ENCODE measurements around the gene LRRC8C. TPM values are rescaled to one million over a fixed set of nuclear protein-coding genes. Genes with fewer than 3 reads are reported as not detected.

The LRRC8C gene
- total RNA-seq, 1 donor from 2014 or later, result 3.3 TPM

DNA sequence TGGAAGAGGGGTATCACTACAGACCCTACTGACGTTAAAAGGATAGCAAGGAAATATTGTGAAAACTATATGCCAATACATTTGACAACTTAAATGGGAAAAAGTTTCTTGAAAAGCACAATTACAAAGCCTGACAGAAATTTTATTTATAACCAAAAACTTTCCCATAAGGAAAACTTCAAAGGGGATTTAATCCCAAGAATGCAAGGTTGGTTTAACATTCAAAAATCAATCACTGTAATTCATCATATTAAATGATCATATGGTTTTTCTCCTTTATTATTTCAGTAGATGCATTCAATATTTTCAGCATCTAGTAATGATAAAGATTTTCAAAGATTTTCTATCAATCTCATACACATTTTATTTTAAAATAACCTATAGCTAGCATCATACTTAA lies 13.3 kb downstream of the LRRC8C start:
- Mint-ChIP-seq H3K9me3 (ENCODE audit: low read depth) (peaks cover 9% of the 10 kb centered on the region), H3K4me1 (ENCODE audit: low read depth) (no peaks in the 10 kb centered on the region), H3K36me3 (ENCODE audit: insufficient read depth) (no peaks in the 10 kb centered on the region), H3K4me3 (ENCODE audit: low read depth) (no peak overlapping the region), H3K27me3 (no peaks in the 10 kb centered on the region), H3K27ac (no peak overlapping the region)
- TF ChIP-seq, protein P1, sequence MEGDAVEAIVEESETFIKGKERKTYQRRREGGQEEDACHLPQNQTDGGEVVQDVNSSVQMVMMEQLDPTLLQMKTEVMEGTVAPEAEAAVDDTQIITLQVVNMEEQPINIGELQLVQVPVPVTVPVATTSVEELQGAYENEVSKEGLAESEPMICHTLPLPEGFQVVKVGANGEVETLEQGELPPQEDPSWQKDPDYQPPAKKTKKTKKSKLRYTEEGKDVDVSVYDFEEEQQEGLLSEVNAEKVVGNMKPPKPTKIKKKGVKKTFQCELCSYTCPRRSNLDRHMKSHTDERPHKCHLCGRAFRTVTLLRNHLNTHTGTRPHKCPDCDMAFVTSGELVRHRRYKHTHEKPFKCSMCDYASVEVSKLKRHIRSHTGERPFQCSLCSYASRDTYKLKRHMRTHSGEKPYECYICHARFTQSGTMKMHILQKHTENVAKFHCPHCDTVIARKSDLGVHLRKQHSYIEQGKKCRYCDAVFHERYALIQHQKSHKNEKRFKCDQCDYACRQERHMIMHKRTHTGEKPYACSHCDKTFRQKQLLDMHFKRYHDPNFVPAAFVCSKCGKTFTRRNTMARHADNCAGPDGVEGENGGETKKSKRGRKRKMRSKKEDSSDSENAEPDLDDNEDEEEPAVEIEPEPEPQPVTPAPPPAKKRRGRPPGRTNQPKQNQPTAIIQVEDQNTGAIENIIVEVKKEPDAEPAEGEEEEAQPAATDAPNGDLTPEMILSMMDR (IDR thresholded peaks at IDR 0.05; ENCODE audit: unreplicated experiment), result no peak
- DNase-seq (ENCODE audit: low spot score, unreplicated experiment), result no peak

DNA sequence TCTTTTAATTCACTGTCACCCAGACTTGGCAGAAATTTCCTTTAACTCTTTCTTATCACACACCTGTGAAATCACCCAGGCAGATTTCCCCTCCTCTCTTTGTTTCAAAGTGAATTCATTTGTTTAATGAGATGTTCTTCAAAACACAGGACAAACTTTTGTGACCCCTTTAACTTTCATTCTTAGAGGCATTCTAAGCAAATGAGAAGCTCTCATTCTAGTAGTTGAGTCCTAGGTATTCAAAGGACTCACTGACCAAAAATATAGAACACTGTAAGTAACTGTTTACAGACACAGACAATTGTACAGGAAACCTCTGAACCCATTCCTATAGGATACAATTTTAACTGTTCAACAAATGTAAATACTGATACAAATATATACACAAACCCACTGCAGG lies 16.9 kb downstream of the LRRC8C start:
- H3K27me3 Mint-ChIP-seq, result no peaks in the 10 kb centered on the region
- H3K36me3 Mint-ChIP-seq (ENCODE audit: insufficient read depth), result no peaks in the 10 kb centered on the region
- no peak overlapping the region for H3K4me3 Mint-ChIP-seq (ENCODE audit: low read depth)
- TF ChIP-seq, protein P1 (IDR thresholded peaks at IDR 0.05; ENCODE audit: unreplicated experiment), result no peak
- H3K9me3 Mint-ChIP-seq (ENCODE audit: low read depth), result peaks cover 9% of the 10 kb centered on the region
- no peak for DNase-seq (ENCODE audit: low spot score, unreplicated experiment)
- H3K27ac Mint-ChIP-seq, result no peak overlapping the region
- H3K4me1 Mint-ChIP-seq (ENCODE audit: low read depth), result no peaks in the 10 kb centered on the region

GRCh38 chr1:89652373-89652772 lies 19.5 kb downstream of the LRRC8C start:
- DNase-seq (ENCODE audit: low spot score, unreplicated experiment), result no peak
- H3K4me3 Mint-ChIP-seq (ENCODE audit: low read depth), result no peak overlapping the region
- H3K27me3 Mint-ChIP-seq, result no peaks in the 10 kb centered on the region
- H3K36me3 Mint-ChIP-seq (ENCODE audit: insufficient read depth), result no peaks in the 10 kb centered on the region
- TF ChIP-seq, protein P1 (IDR thresholded peaks at IDR 0.05; ENCODE audit: unreplicated experiment), result no peak
- H3K9me3 Mint-ChIP-seq (ENCODE audit: low read depth), result no peaks in the 10 kb centered on the region
- no peak overlapping the region for H3K27ac Mint-ChIP-seq
- no peaks in the 10 kb centered on the region for H3K4me1 Mint-ChIP-seq (ENCODE audit: low read depth)

DNA sequence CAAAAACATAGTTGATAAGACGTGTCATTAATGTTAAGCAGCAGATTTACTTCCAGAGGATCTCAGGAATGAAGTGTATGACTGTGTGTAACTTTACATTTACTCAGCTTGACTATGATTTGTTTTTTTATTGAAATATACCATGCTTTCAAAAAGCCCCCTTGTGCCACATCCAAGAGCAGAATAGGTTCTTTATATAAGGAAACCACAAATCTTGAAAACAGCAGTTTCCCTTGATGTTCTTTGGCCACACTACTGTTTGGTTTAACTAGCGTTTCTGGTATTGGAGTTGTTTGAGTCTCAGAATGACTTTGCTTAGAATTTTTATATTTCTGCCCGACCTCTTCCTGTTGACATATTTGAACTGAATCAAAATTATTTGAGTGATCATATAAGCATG lies 25.0 kb downstream of the LRRC8C start:
- no peaks in the 10 kb centered on the region for H3K27me3 Mint-ChIP-seq
- no peaks in the 10 kb centered on the region for H3K9me3 Mint-ChIP-seq (ENCODE audit: low read depth)
- no peak overlapping the region for H3K27ac Mint-ChIP-seq
- no peak for DNase-seq (ENCODE audit: low spot score, unreplicated experiment)
- TF ChIP-seq, protein P1 (IDR thresholded peaks at IDR 0.05; ENCODE audit: unreplicated experiment), result no peak
- H3K4me3 Mint-ChIP-seq (ENCODE audit: low read depth), result no peak overlapping the region
- no peaks in the 10 kb centered on the region for H3K4me1 Mint-ChIP-seq (ENCODE audit: low read depth)
- no peaks in the 10 kb centered on the region for H3K36me3 Mint-ChIP-seq (ENCODE audit: insufficient read depth)

- H3K27me3 Mint-ChIP-seq, result no peaks in the 10 kb centered on the region
- peaks cover 8% of the 10 kb centered on the region for H3K9me3 Mint-ChIP-seq (ENCODE audit: low read depth)
- TF ChIP-seq, protein P1 (IDR thresholded peaks at IDR 0.05; ENCODE audit: unreplicated experiment), result no peak
- peaks cover 2% of the 10 kb centered on the region for H3K36me3 Mint-ChIP-seq (ENCODE audit: insufficient read depth)
- no peak for DNase-seq (ENCODE audit: low spot score, unreplicated experiment)
- H3K27ac Mint-ChIP-seq, result no peak overlapping the region
- no peak overlapping the region for H3K4me3 Mint-ChIP-seq (ENCODE audit: low read depth)
- H3K4me1 Mint-ChIP-seq (ENCODE audit: low read depth), result no peaks in the 10 kb centered on the region
Measured at GRCh38 chr1:89659322-89660081, 26.6 kb downstream of the LRRC8C start.

Measured in progenitor cell of endocrine pancreas (in vitro differentiated cells).